Stimulated activated CD4-positive, alpha-beta T cell treated with anti-CD3 and anti-CD28 coated beads, Interleukin-12 subunit alpha, Interleukin-12 subunit beta, amount 100 ng/mL, for 4 hours (primary cell): ENCODE data around the gene TEX22.
"Not testable (repeated sequence)": the region's sequence is repeated elsewhere in the genome, so short reads cannot be mapped to it uniquely, and the experiment has no call there.

Source experiments
- DNase-seq: peaks from one replicate; pipeline ENCODE4 v3.0.0-alpha.2; 2020

Gene TEX22

GRCh38 chr14:105398044-105398725, at the start of gene TEX22:
TSS of gene TEX22 (plus strand) at chr14:105398538. CDS start at chr14:105399341, 803 bp downstream.
- peak; percentile 98 for DNase-seq

GRCh38 chr14:105348945-105349699, 49.2 kb upstream of the TEX22 start:
- no peak for DNase-seq

- no peak for DNase-seq
Measured at GRCh38 chr14:105349992-105350391, 48.3 kb upstream of the TEX22 start.

- no peak for DNase-seq
Measured at GRCh38 chr14:105350450-105351244, 47.7 kb upstream of the TEX22 start.

- no peak for DNase-seq
Measured at GRCh38 chr14:105351410-105351809, 46.9 kb upstream of the TEX22 start.

GRCh38 chr14:105351920-105352851, 46.2 kb upstream of the TEX22 start:
- peak; percentile 80 for DNase-seq

GRCh38 chr14:105353136-105353535, 45.2 kb upstream of the TEX22 start:
- DNase-seq: no peak

- no peak for DNase-seq
Measured at GRCh38 chr14:105354541-105354940, 43.8 kb upstream of the TEX22 start.

- DNase-seq: no peak
Measured at GRCh38 chr14:105355049-105355575, 43.2 kb upstream of the TEX22 start.

GRCh38 chr14:105355850-105356604, 42.3 kb upstream of the TEX22 start:
- no peak for DNase-seq

- DNase-seq: no peak
Measured at GRCh38 chr14:105356927-105357326, 41.4 kb upstream of the TEX22 start.

- no peak for DNase-seq
Measured at GRCh38 chr14:105357626-105358025, 40.7 kb upstream of the TEX22 start.

GRCh38 chr14:105358140-105358846, 40.0 kb upstream of the TEX22 start:
- DNase-seq: no peak

GRCh38 chr14:105358943-105359342, 39.4 kb upstream of the TEX22 start:
- no peak for DNase-seq

- DNase-seq: not testable (repeated sequence)
Measured at GRCh38 chr14:105361412-105361811, 36.9 kb upstream of the TEX22 start.

GRCh38 chr14:105363847-105364708, 34.3 kb upstream of the TEX22 start:
- DNase-seq: peak; percentile 28

- no peak for DNase-seq
Measured at GRCh38 chr14:105365101-105365500, 33.2 kb upstream of the TEX22 start.

- DNase-seq: no peak
Measured at GRCh38 chr14:105365681-105366080, 32.7 kb upstream of the TEX22 start.

GRCh38 chr14:105366386-105367074, 31.8 kb upstream of the TEX22 start:
- no peak for DNase-seq
